ENCODE results near the gene TP63.

The TP63 gene

GRCh38 chr3:189824629-189825312 is 193.6 kb downstream of the TP63 start:
- DNase-seq = no peak

- no peak for DNase-seq
These were observed 195.4 kb downstream of the TP63 start for GRCh38 chr3:189826566-189826965.

GRCh38 chr3:189827108-189827507 is 195.9 kb downstream of the TP63 start:
- DNase-seq = no peak

GRCh38 chr3:189830401-189830800 is 199.2 kb downstream of the TP63 start:
- DNase-seq = no peak

- no peak for DNase-seq
These were observed 202.1 kb downstream of the TP63 start for GRCh38 chr3:189833266-189833665.

- DNase-seq = no peak
These were observed 202.8 kb downstream of the TP63 start for GRCh38 chr3:189833996-189834395.

GRCh38 chr3:189834462-189834861 is 203.3 kb downstream of the TP63 start:
- no peak for DNase-seq

GRCh38 chr3:189836795-189837194 is 205.6 kb downstream of the TP63 start:
- DNase-seq = no peak

GRCh38 chr3:189838291-189838690 is 207.1 kb downstream of the TP63 start:
- no peak for DNase-seq

- DNase-seq = no peak
These were observed 208.4 kb downstream of the TP63 start for GRCh38 chr3:189839576-189839975.

GRCh38 chr3:189841473-189842205 is 210.4 kb downstream of the TP63 start:
- DNase-seq = no peak

- DNase-seq = no peak
These were observed 211.8 kb downstream of the TP63 start for GRCh38 chr3:189842681-189843602.

- DNase-seq = no peak
These were observed 213.9 kb downstream of the TP63 start for GRCh38 chr3:189845069-189845468.

- no peak for DNase-seq
These were observed 217.3 kb downstream of the TP63 start for GRCh38 chr3:189848395-189849040.

GRCh38 chr3:189849262-189849661 is 218.1 kb downstream of the TP63 start:
- DNase-seq = no peak

- no peak for DNase-seq
These were observed 220.5 kb downstream of the TP63 start for GRCh38 chr3:189851682-189852081.

GRCh38 chr3:189853906-189854305 is 222.7 kb downstream of the TP63 start:
- no peak for DNase-seq

- no peak for DNase-seq
These were observed 229.1 kb downstream of the TP63 start for GRCh38 chr3:189860296-189860695.

- DNase-seq = no peak
These were observed 231.3 kb downstream of the TP63 start for GRCh38 chr3:189862385-189862998.

- DNase-seq = no peak
These were observed 231.8 kb downstream of the TP63 start for GRCh38 chr3:189863031-189863430.

- DNase-seq = no peak
These were observed 236.9 kb downstream of the TP63 start for GRCh38 chr3:189868061-189868460.

- DNase-seq = no peak
These were observed 238.0 kb downstream of the TP63 start for GRCh38 chr3:189869165-189869564.
